ENCODE data around the gene PLA2G15.

PLA2G15 gene

DNA sequence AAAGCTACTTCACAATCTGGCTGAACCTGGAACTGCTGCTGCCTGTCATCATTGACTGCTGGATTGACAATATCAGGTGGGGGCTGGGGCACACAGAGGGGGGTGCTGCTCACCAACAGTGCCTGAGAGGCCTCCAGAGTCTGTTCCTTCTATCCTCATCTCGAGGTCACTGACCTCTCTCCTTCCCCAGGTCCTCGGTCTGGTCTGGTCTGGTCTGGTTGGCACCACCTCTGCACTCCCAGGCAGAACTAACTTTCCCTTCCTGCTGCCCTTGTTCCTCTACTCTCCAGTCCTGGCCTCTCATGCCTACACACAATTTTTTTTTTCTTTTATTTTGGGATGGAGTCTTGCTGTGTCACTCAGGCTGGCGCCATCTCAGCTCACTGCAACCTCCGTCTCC is 4.2 kb downstream of the PLA2G15 start:
- H3K4me3 ChIP-seq (replicated peaks; ENCODE audit: low read depth, low read length), result no peak overlapping the region
- TF ChIP-seq, protein P1, sequence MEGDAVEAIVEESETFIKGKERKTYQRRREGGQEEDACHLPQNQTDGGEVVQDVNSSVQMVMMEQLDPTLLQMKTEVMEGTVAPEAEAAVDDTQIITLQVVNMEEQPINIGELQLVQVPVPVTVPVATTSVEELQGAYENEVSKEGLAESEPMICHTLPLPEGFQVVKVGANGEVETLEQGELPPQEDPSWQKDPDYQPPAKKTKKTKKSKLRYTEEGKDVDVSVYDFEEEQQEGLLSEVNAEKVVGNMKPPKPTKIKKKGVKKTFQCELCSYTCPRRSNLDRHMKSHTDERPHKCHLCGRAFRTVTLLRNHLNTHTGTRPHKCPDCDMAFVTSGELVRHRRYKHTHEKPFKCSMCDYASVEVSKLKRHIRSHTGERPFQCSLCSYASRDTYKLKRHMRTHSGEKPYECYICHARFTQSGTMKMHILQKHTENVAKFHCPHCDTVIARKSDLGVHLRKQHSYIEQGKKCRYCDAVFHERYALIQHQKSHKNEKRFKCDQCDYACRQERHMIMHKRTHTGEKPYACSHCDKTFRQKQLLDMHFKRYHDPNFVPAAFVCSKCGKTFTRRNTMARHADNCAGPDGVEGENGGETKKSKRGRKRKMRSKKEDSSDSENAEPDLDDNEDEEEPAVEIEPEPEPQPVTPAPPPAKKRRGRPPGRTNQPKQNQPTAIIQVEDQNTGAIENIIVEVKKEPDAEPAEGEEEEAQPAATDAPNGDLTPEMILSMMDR (IDR thresholded peaks at IDR 0.05; ENCODE audit: low read depth, low read length, missing control alignments), result no peak
- no peak for DNase-seq (ENCODE audit: extremely low read depth, low read depth)

DNA sequence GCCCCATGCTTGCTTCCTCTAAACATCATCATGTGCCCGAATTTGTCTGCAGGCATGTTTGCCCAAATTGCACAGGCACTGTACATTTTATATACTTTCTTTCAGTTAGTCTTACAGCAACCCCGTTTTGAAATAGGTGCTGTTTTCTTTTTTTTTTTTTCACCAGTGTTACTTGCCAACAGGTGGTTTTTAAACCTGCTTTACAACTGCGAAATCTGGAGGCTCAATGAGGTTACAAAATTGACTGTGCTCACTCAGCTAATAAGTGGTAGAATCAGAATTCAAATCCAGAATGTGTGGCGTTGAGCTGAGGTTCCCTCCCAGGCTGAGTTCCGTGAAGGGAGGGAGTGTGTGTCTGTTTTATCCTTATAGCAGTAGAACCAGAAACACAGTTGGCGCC is 5.8 kb downstream of the PLA2G15 start:
- DNase-seq (ENCODE audit: extremely low read depth, low read depth), result no peak
- TF ChIP-seq, protein P1 (IDR thresholded peaks at IDR 0.05; ENCODE audit: low read depth, low read length, missing control alignments), result no peak
- H3K4me3 ChIP-seq (replicated peaks; ENCODE audit: low read depth, low read length), result no peak overlapping the region

DNA sequence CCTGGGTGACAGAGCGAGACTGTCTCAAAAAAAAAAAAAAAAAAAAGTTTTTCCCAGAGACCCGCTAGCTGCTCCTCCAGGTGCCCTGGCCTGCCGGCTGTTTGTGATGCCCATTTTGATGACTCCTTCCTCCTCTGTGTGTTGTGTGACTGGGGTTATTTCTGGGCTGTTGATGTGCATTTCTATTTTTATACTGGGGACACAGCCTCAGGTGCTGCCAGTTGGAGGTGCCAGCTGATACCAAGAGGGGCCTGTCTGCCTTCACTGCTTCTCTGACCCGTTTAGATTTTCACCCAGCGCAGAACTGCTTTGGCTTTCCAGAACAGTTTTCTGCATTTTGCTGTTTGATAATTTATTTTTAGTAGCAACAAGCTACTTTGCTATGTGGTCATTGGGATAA is 6.7 kb downstream of the PLA2G15 start:
- TF ChIP-seq, protein P1 (IDR thresholded peaks at IDR 0.05; ENCODE audit: low read depth, low read length, missing control alignments), result no peak
- no peak for DNase-seq (ENCODE audit: extremely low read depth, low read depth)
- no peak overlapping the region for H3K4me3 ChIP-seq (replicated peaks; ENCODE audit: low read depth, low read length)

DNA sequence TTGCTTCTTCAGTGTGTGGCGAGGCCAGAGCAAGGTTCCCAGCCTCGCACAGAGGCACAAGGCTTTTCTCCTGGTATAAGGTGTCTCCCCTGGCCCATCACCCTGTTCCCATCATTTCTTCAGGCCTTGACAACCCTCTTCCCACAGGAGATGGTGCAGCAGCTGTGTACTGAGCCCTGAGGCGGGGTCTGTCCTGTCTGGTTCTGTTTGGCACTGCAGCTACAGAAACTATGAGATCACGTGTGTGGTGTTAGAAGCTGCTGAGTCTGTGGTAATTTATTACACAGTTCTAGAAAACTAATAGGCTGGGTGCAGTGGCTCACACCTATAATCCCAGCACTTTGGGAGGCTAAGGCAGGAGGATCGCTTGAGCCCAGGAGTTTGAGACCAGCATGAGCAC is 7.2 kb downstream of the PLA2G15 start:
- no peak for DNase-seq (ENCODE audit: extremely low read depth, low read depth)
- TF ChIP-seq, protein P1 (IDR thresholded peaks at IDR 0.05; ENCODE audit: low read depth, low read length, missing control alignments), result no peak
- H3K4me3 ChIP-seq (replicated peaks; ENCODE audit: low read depth, low read length), result no peak overlapping the region

DNA sequence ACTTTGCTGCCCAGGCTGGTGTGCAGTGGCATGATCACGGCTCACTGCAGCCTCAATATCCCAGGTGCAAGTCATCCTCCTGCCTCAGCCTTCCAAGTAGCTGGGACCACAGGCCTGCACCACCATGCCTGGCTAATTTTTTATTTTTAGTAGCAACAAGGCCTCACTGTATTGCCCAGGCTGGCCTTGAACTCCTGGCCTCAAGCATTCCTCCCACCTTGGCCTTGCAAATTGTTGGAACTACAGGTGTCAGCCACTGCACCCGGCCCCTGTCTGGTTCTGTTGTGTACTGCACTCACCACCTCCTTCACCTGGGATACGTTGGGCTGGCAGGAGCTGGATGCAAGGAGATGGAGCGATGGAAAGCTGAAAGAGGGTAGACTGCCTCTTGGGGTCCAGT is 8.5 kb downstream of the PLA2G15 start:
- H3K4me3 ChIP-seq (replicated peaks; ENCODE audit: low read depth, low read length), result no peak overlapping the region
- TF ChIP-seq, protein P1 (IDR thresholded peaks at IDR 0.05; ENCODE audit: low read depth, low read length, missing control alignments), result no peak
- DNase-seq (ENCODE audit: extremely low read depth, low read depth), result no peak

DNA sequence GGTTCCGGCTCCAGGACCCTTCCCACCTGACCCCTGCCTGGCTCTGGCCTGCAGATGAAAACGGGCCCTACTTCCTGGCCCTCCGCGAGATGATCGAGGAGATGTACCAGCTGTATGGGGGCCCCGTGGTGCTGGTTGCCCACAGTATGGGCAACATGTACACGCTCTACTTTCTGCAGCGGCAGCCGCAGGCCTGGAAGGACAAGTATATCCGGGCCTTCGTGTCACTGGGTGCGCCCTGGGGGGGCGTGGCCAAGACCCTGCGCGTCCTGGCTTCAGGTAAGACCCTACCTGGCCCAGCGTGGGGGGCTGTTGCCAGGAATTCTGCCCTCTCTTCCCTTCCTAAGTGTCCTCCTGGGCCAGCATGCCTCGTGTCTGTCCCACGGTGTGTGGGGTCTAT is 10.5 kb downstream of the PLA2G15 start:
- H3K4me3 ChIP-seq (replicated peaks; ENCODE audit: low read depth, low read length), result no peak overlapping the region
- DNase-seq (ENCODE audit: extremely low read depth, low read depth), result no peak
- TF ChIP-seq, protein P1 (IDR thresholded peaks at IDR 0.05; ENCODE audit: low read depth, low read length, missing control alignments), result no peak

DNA sequence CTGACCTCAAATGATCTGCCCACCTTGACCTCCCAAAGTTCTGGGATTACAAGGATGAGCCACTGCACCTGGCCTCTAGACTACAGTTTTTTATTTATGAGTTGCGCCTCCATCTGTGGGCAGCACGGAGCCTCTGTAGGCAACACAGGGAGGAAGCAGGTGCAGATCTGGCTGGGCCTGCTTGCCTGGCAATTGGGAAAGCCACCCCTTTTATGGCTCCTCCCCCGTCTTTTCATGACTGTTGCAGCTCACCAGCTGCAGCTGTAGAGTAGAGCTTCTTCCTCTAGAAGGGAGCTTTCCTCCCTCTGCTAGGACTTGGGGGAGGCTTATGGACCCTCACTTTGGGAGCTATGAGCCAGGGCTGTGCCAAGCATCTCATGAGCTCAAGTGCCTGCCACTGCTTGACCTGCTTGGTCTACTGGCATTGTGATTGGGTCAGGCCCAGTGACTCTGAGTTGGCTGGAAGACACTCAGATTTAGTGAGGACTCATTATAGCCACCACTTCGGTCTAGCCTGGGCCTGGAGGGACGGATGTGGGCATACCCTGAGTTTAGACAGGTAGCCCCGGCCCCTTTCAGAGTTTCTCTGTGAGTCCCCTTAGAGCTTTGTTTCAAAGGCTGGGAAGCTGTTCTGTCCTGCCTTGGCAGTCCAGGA is 12.2 kb downstream of the PLA2G15 start:
- no peak for DNase-seq (ENCODE audit: extremely low read depth, low read depth)
- H3K4me3 ChIP-seq (replicated peaks; ENCODE audit: low read depth, low read length), result no peak overlapping the region
- TF ChIP-seq, protein P1 (IDR thresholded peaks at IDR 0.05; ENCODE audit: low read depth, low read length, missing control alignments), result no peak

Measured in HFF-Myc (cell line).